SK-N-SH (cell line): ENCODE measurements around the gene COQ3. TPM values are rescaled to one million over a fixed set of nuclear protein-coding genes. Genes with fewer than 3 reads are reported as not detected.

ENCODE experiments used
- CTCF ChIA-PET: fragments of 300-600, 350-600 bp; formaldehyde crosslinking; extraction: SDS; loops from one replicate; lab custom pipeline; 2021; lab: Yijun Ruan, JAX
- POLR2A ChIA-PET: fragments of 350-600 bp; sonication (Branson Sonifier 250); formaldehyde crosslinking; extraction: SDS; loops from one replicate; lab custom pipeline; 2020; ENCODE audit warnings: antibody characterized with exemption, inconsistent platforms; lab: Yijun Ruan, JAX
- DNase-seq: peaks from one replicate; pipeline ENCODE4 v3.0.0; 2012
- H2AFZ ChIP-seq: fragments of 200-600 bp; sonication (generic); 2 replicates; pipeline ENCODE4 v1.8.1; 2016; ENCODE audit warnings: antibody characterized with exemption, mild to moderate bottlenecking, low read depth
- H3F3A ChIP-seq: fragments of 200-600 bp; sonication (generic); replicated peaks from 2 replicates; pipeline ENCODE3; 2016; ENCODE audit warnings: antibody characterized with exemption, mild to moderate bottlenecking; ENCODE audit not compliant: insufficient read depth
- H3K27ac ChIP-seq, 2 experiments: fragments of 200-500 bp in 1 of 2; fragments of 200-600 bp in 1 of 2; sonication (Bioruptor generic) in 1 of 2; sonication (generic), shearing (Covaris generic) in 1 of 2; 2 replicates each; pipeline versions ENCODE4 v1.5.1 to v1.6.1; 2014 to 2016; ENCODE audit warnings: low read depth in 2 of 2, inconsistent platforms in 1 of 2, low read length in 1 of 2, mild to moderate bottlenecking in 1 of 2, mixed read lengths in 1 of 2
- H3K27me3 ChIP-seq: fragments of 200-600 bp; sonication (generic), shearing (Covaris generic); 2 replicates; pipeline ENCODE4 v1.6.1; 2016; ENCODE audit warnings: mixed run types; ENCODE audit not compliant: insufficient read depth
- H3K36me3 ChIP-seq, 2 experiments: fragments of 200-500 bp in 1 of 2; fragments of 200-600 bp in 1 of 2; sonication (Bioruptor generic) in 1 of 2; sonication (generic) in 1 of 2; replicated peaks in 1 of 2; 2 replicates each; pipeline versions ENCODE3 to v1.5.1; 2014 to 2016; ENCODE audit warnings: low read length in 1 of 2, mild to moderate bottlenecking in 1 of 2; ENCODE audit not compliant: insufficient read depth in 2 of 2, control insufficient read depth in 1 of 2
- H3K4me1 ChIP-seq, 2 experiments: fragments of 200-500 bp in 1 of 2; fragments of 200-600 bp in 1 of 2; sonication (Bioruptor generic) in 1 of 2; sonication (generic), shearing (Covaris generic) in 1 of 2; 2 replicates each; pipeline versions ENCODE4 v1.5.1 to v1.6.1; 2014 to 2016; ENCODE audit warnings: low read depth in 1 of 2, low read length in 1 of 2, mixed run types in 1 of 2; ENCODE audit not compliant: insufficient read depth in 2 of 2, control insufficient read depth in 1 of 2
- H3K4me2 ChIP-seq: fragments of 200-600 bp; sonication (generic), shearing (Covaris generic); 2 replicates; pipeline ENCODE4 v1.6.1; 2017; ENCODE audit warnings: mixed run types
- H3K4me3 ChIP-seq, 2 experiments: fragments of 200-500 bp in 1 of 2; fragments of 200-600 bp in 1 of 2; sonication (Bioruptor generic) in 1 of 2; sonication (generic), shearing (Covaris generic) in 1 of 2; 2 replicates each; pipeline versions ENCODE4 v1.5.1 to v1.8.1; 2014 to 2016; ENCODE audit warnings: low read depth in 2 of 2, inconsistent platforms in 1 of 2, low read length in 1 of 2, mild to moderate bottlenecking in 1 of 2, mixed read lengths in 1 of 2, moderate library complexity in 1 of 2
- H3K79me2 ChIP-seq: fragments of 200-600 bp; sonication (generic); 2 replicates; pipeline ENCODE4 v1.8.1; 2017; ENCODE audit warnings: mild to moderate bottlenecking; ENCODE audit not compliant: insufficient read depth
- H3K9ac ChIP-seq: fragments of 200-600 bp; sonication (generic); 2 replicates; pipeline ENCODE4 v1.6.1; 2017; ENCODE audit warnings: mixed run types
- H3K9me2 ChIP-seq: fragments of 200-600 bp; sonication (generic); 2 replicates; pipeline ENCODE4 v1.6.1; 2017; ENCODE audit warnings: mixed run types
- H3K9me3 ChIP-seq: fragments of 200-600 bp; sonication (generic); 2 replicates; pipeline ENCODE4 v1.6.1; 2017; ENCODE audit warnings: mixed run types, mild to moderate bottlenecking, moderate library complexity
- H4K20me1 ChIP-seq: fragments of 200-600 bp; sonication (generic); 2 replicates; pipeline ENCODE4 v1.6.1; 2017; ENCODE audit warnings: mild to moderate bottlenecking, mixed run types; ENCODE audit not compliant: insufficient read depth
- CHD2 ChIP-seq: fragments of 150-350 bp; IDR thresholded peaks from 2 replicates; pipeline ENCODE4 v1.6.1; 2018; ENCODE audit warnings: low read length; ENCODE audit not compliant: partially characterized antibody
- ELF1 ChIP-seq: IDR thresholded peaks from 2 replicates; pipeline ENCODE4 v1.4.0; 2012
- FOSL2 ChIP-seq: IDR thresholded peaks from 2 replicates; pipeline ENCODE4 v1.4.0; 2012; ENCODE audit warnings: low read depth, mild to moderate bottlenecking, moderate library complexity, borderline replicate concordance
- FOXJ3 ChIP-seq: sonication (generic); formaldehyde crosslinking; IDR thresholded peaks from 2 replicates; pipeline ENCODE4 v1.5.1; 2020; ENCODE audit warnings: mild to moderate bottlenecking, missing genetic modification reagents
- GATA2 ChIP-seq: sonication (generic); formaldehyde crosslinking; IDR thresholded peaks from 2 replicates; pipeline ENCODE4 v1.5.0; 2020; ENCODE audit warnings: mild to moderate bottlenecking, missing genetic modification reagents
- IRF3 ChIP-seq: fragments of 150-350 bp; IDR thresholded peaks from 2 replicates; pipeline ENCODE4 v1.6.1; 2016; ENCODE audit warnings: mild to moderate bottlenecking, low read depth, low read length
- PBX3 ChIP-seq: IDR thresholded peaks from 2 replicates; pipeline ENCODE4; 2012
- RCOR1 ChIP-seq: fragments of 150-350 bp; IDR thresholded peaks from 2 replicates; pipeline ENCODE4 v1.6.1; 2017; ENCODE audit warnings: antibody characterized with exemption, low read length
- RFX5 ChIP-seq: IDR thresholded peaks from 2 replicates; pipeline ENCODE4 v1.6.1; 2012; ENCODE audit warnings: mild to moderate bottlenecking, improper control_type of control experiment, low read length
- RXRA ChIP-seq: IDR thresholded peaks from 2 replicates; pipeline ENCODE4 v1.4.0; 2012; ENCODE audit warnings: low read depth, mild to moderate bottlenecking, borderline replicate concordance
- SIN3A ChIP-seq: IDR thresholded peaks from 2 replicates; pipeline ENCODE4 v1.6.1; 2012; ENCODE audit warnings: low read depth, mild to moderate bottlenecking, low read length, moderate library complexity, borderline replicate concordance
- SMC3 ChIP-seq: IDR thresholded peaks from 2 replicates; pipeline ENCODE4 v1.6.1; 2012; ENCODE audit warnings: low read depth, low read length, improper control_type of control experiment
- TAF1 ChIP-seq: IDR thresholded peaks from 2 replicates; pipeline ENCODE4 v1.6.1; 2012; ENCODE audit warnings: low read depth, mild to moderate bottlenecking, low read length, moderate library complexity, borderline replicate concordance
- TEAD4 ChIP-seq: IDR thresholded peaks from 2 replicates; pipeline ENCODE4 v1.4.0; 2012; ENCODE audit warnings: mild to moderate bottlenecking, borderline replicate concordance; ENCODE audit not compliant: insufficient read depth
- USF1 ChIP-seq: IDR thresholded peaks from 2 replicates; pipeline ENCODE4 v1.4.0; 2012; ENCODE audit warnings: low read depth, borderline replicate concordance
- WGBS: methylation state at CpG from one replicate; pipeline ENCODE4 v1.1.6; 2017; ENCODE audit warnings: low lambda C conversion rate; 5-methylcytosine and 5-hydroxymethylcytosine counted together
- polyA plus RNA-seq, 3 experiments: library from polyadenylated mRNA; depleted of rRNA; stranded (reverse); fragments of >200 nt; gene quantifications; 2 replicates each; pipeline ENCODE4 v1.2.3, GENCODE V29; 2012

The COQ3 gene
- polyA plus RNA-seq, 1 of the 3 experiments (the other 2 are of a cell fraction) = 6.4 TPM

GRCh38 chr6:99362678-99363268 is 31.2 kb downstream of the COQ3 start:
- Histone ChIP-seq H3K4me2 (no peak overlapping the region), H3K4me1 (no peaks in the 10 kb centered on the region), H4K20me1 (no peaks in the 10 kb centered on the region), H3F3A (peaks cover 3% of the 10 kb centered on the region), H3K9me3 (no peaks in the 10 kb centered on the region), H3K9ac (no peak overlapping the region), H3K27me3 (no peaks in the 10 kb centered on the region), H3K9me2 (no peaks in the 10 kb centered on the region), H3K79me2 (no peaks in the 10 kb centered on the region)
- WGBS = 78% methylated on average over 1 of the region's 1 CpG
- ChIA-PET CTCF (no interaction called here), POLR2A (no interaction called here)
- TF ChIP-seq FOSL2 (no peak), RCOR1 (no peak), RFX5 (no peak), GATA2 (CRISPR knock-in tag) (no peak), TEAD4 (no peak), RXRA (no peak), SIN3A (no peak), CHD2 (no peak), SMC3 (no peak)
- TF ChIP-seq, all 33 proteins: peak for 0
- no peak overlapping the region for H3K4me3 ChIP-seq
- H2AFZ ChIP-seq = no peak overlapping the region
- H3K36me3 ChIP-seq = no peaks in the 10 kb centered on the region
- DNase-seq = no peak
- H3K27ac ChIP-seq = no peak overlapping the region

- Histone ChIP-seq H3F3A (no peaks in the 10 kb centered on the region), H3K4me1 (no peaks in the 10 kb centered on the region), H3K9ac (no peak overlapping the region), H4K20me1 (no peaks in the 10 kb centered on the region), H3K9me3 (no peaks in the 10 kb centered on the region), H2AFZ (no peak overlapping the region), H3K79me2 (no peaks in the 10 kb centered on the region), H3K27ac (no peak overlapping the region), H3K4me2 (no peak overlapping the region), H3K27me3 (no peaks in the 10 kb centered on the region; the same call in 1 of the 2 replicates), H3K36me3 (no peaks in the 10 kb centered on the region), H3K9me2 (no peaks in the 10 kb centered on the region), H3K4me3 (no peak overlapping the region)
- ChIA-PET POLR2A (no interaction called here), CTCF (interaction anchor here (1.1 to 1.2 kb wide), 2 partner anchors 44 to 52 kb away, joined by 3 read pairs; no protein-coding TSS in a partner anchor)
- 23% methylated on average over 1 of the region's 1 CpG for WGBS
- no peak for DNase-seq
- TF ChIP-seq RCOR1 (no peak), ELF1 (no peak), CHD2 (no peak), FOXJ3 (no peak), RFX5 (no peak), USF1 (no peak), PBX3 (no peak), IRF3 (no peak), TAF1 (no peak)
Observed at GRCh38 chr6:99359800-99360199, 34.2 kb downstream of the COQ3 start.
